ENCODE results near the gene DIS3L2. TPM values are rescaled to one million over a fixed set of nuclear protein-coding genes. Genes with fewer than 3 reads are reported as not detected.
A peak's percentile ranks its signal among the peaks of the same experiment; 100 is the strongest.

The DIS3L2 gene
- total RNA-seq, 1 donor from 2014 or later, result 25.2 TPM

DNA sequence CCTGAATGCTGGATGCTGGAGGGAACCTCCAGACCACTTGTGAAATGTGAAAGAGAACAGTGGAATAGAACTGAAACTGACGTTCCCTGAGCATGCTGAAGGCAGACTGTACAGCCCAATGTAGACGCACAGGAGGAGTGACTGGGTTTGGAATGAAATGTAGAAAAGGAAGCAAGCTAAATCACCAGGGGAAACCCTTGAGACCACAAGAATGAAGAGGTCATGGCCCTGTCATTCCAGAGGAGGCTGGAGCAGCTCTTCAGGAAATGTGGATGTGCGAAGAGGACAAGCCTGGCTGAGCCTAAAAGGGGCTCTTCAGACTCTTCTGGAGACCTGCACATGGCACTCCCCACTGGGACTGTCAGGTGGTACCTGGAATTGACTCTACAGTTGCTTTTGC is 298.6 kb downstream of the DIS3L2 start:
- peaks cover 3% of the 10 kb centered on the region for H3K27me3 ChIP-seq (ENCODE audit: control insufficient read depth, insufficient read depth, low read length)
- DNase-seq (ENCODE audit: low read depth), result peak; percentile 84
- TF ChIP-seq, protein P1, sequence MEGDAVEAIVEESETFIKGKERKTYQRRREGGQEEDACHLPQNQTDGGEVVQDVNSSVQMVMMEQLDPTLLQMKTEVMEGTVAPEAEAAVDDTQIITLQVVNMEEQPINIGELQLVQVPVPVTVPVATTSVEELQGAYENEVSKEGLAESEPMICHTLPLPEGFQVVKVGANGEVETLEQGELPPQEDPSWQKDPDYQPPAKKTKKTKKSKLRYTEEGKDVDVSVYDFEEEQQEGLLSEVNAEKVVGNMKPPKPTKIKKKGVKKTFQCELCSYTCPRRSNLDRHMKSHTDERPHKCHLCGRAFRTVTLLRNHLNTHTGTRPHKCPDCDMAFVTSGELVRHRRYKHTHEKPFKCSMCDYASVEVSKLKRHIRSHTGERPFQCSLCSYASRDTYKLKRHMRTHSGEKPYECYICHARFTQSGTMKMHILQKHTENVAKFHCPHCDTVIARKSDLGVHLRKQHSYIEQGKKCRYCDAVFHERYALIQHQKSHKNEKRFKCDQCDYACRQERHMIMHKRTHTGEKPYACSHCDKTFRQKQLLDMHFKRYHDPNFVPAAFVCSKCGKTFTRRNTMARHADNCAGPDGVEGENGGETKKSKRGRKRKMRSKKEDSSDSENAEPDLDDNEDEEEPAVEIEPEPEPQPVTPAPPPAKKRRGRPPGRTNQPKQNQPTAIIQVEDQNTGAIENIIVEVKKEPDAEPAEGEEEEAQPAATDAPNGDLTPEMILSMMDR (IDR thresholded peaks at IDR 0.05; ENCODE audit: insufficient read depth, low read length, poor library complexity, severe bottlenecking), result no peak
- no peak overlapping the region for H3K4me3 ChIP-seq (ENCODE audit: low read depth, low read length)
- peaks cover 4% of the 10 kb centered on the region for H3K36me3 ChIP-seq (ENCODE audit: control insufficient read depth, insufficient read depth, low read length)

DNA sequence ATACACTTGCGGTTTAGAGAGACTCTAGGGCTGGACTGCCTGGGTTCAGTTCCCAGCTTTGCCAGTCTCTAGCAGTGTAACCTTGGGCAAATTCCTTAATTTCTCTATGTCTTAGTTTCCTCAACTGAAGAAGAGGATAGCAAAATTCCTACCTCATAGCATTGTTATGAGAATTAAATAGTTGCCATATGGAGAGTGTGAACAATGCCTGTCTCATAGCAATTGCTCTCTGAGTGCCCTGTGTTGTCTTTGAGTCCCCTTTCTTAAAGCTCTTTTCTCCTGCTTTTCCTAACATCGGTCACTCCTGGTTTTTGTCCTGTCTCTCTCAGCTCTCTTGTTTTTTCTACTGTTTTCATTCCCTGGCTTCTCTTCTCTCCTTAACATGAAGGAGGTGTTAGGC is 300.3 kb downstream of the DIS3L2 start:
- TF ChIP-seq, protein P1 (IDR thresholded peaks at IDR 0.05; ENCODE audit: insufficient read depth, low read length, poor library complexity, severe bottlenecking), result no peak
- Histone ChIP-seq H3K4me3 (ENCODE audit: low read depth, low read length) (no peak overlapping the region), H3K27me3 (ENCODE audit: control insufficient read depth, insufficient read depth, low read length) (peaks cover 3% of the 10 kb centered on the region), H3K36me3 (ENCODE audit: control insufficient read depth, insufficient read depth, low read length) (peaks cover 4% of the 10 kb centered on the region)
- DNase-seq (ENCODE audit: low read depth), result no peak

DNA sequence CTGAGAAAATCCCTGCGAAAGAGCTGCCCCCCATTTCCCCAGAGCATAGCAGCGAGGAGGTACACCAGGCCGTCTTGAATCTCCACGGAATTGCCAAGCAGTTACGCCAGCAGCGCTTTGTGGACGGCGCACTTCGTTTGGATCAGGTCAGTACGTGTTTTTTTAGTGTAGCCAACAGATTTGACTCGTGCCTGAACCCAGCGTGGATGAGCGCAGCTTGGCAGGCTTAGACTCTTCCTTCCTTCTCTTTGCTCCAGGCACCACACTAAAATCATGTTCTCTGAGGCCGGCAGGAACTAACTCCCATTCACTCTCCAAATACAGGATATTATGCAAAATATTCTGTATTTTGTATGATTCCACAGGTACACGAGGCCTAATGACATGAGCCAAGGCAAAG is 301.8 kb downstream of the DIS3L2 start:
- no peak overlapping the region for H3K4me3 ChIP-seq (ENCODE audit: low read depth, low read length)
- TF ChIP-seq, protein P1 (IDR thresholded peaks at IDR 0.05; ENCODE audit: insufficient read depth, low read length, poor library complexity, severe bottlenecking), result no peak
- DNase-seq (ENCODE audit: low read depth), result no peak

DNA sequence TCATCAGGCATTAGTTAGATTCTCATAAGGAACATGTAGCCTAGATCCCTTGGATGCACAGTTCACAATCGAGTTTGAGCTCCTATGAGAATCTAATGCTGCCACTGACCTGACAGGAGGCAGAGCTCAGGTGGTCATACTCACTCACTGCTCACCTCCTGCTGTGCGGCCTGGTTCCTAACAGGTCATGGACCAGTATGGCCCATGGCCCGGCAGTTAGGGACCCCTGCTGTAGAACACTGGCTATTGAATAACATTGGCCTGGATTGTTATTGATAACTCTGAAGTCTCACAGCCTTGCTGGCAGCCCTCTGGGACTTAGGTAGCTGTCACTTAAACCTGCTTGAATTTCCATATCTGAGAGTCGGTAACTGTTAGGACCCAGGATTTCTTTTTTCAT is 302.6 kb downstream of the DIS3L2 start:
- Histone ChIP-seq H3K4me3 (ENCODE audit: low read depth, low read length) (no peak overlapping the region), H3K36me3 (ENCODE audit: control insufficient read depth, insufficient read depth, low read length) (peaks cover 4% of the 10 kb centered on the region), H3K27me3 (ENCODE audit: control insufficient read depth, insufficient read depth, low read length) (peaks cover 3% of the 10 kb centered on the region)
- TF ChIP-seq, protein P1 (IDR thresholded peaks at IDR 0.05; ENCODE audit: insufficient read depth, low read length, poor library complexity, severe bottlenecking), result no peak
- DNase-seq (ENCODE audit: low read depth), result no peak

More for the DNA sequence above, 301.8 kb downstream of the DIS3L2 start:
- Histone ChIP-seq H3K36me3 (ENCODE audit: control insufficient read depth, insufficient read depth, low read length) (peaks cover 4% of the 10 kb centered on the region), H3K27me3 (ENCODE audit: control insufficient read depth, insufficient read depth, low read length) (peaks cover 3% of the 10 kb centered on the region)

DNA sequence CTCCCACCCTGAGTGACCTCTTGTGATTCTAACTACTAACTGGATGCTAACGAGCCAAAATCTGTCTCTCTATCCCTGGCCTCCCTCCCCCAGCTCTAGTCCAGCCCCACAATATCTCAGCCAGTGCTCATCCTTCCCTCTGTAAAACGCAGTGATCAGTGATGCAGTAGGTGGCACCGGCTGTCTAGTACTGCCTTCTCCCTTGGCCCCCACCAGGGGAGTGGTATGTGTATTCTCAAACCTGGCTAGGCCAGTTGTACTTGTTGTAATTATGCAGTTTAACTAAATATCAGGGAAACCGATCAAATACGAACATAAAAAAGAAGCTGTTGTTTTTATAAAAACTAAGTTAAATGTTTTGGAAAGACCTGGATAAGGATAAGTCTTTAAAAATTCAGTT is 303.8 kb downstream of the DIS3L2 start:
- Histone ChIP-seq H3K4me3 (ENCODE audit: low read depth, low read length) (no peak overlapping the region), H3K36me3 (ENCODE audit: control insufficient read depth, insufficient read depth, low read length) (peaks cover 4% of the 10 kb centered on the region), H3K27me3 (ENCODE audit: control insufficient read depth, insufficient read depth, low read length) (peaks cover 3% of the 10 kb centered on the region)
- DNase-seq (ENCODE audit: low read depth), result no peak
- TF ChIP-seq, protein P1 (IDR thresholded peaks at IDR 0.05; ENCODE audit: insufficient read depth, low read length, poor library complexity, severe bottlenecking), result no peak

DNA sequence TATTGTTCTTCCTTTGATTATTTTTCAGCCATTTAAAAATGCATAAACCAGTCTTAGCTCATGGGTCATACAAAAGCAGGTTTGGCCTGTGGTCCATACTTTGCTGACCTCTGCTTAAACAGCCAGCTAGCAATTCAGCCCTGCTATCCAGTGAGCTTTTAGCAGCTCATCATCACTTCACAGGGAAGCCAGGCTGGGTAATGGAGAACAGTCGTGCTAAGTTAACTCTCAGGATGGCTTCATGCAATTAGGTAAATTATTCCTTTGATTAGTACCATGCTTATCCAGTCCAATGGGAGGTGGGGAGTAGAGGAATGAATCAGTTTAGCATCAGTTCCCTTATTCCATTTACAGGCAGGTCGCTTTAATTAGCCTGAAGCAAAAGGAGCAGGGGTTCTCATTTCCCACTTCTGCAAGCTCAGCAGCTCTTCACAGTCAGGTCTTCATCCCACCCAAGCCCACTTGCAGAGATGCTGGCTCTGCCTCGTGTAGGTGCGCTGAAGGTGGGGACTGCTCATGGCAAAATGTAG is 307.2 kb downstream of the DIS3L2 start:
- no peak overlapping the region for H3K4me3 ChIP-seq (ENCODE audit: low read depth, low read length)
- DNase-seq (ENCODE audit: low read depth), result no peak

More for the DNA sequence above, 307.2 kb downstream of the DIS3L2 start:
- TF ChIP-seq, protein P1 (IDR thresholded peaks at IDR 0.05; ENCODE audit: insufficient read depth, low read length, poor library complexity, severe bottlenecking), result no peak
- Histone ChIP-seq H3K27me3 (ENCODE audit: control insufficient read depth, insufficient read depth, low read length) (no peaks in the 10 kb centered on the region), H3K36me3 (ENCODE audit: control insufficient read depth, insufficient read depth, low read length) (no peaks in the 10 kb centered on the region)

Data from kidney epithelial cell (primary cell).